ENCODE measurements around the gene NDUFS4. TPM values are rescaled to one million over a fixed set of nuclear protein-coding genes. Genes with fewer than 3 reads are reported as not detected.
"Not testable (repeated sequence)": the region's sequence is repeated elsewhere in the genome, so short reads cannot be mapped to it uniquely, and the experiment has no call there.

Gene NDUFS4
- polyA plus RNA-seq, 1 of the 3 experiments (the other 2 are of a cell fraction): 104 TPM

GRCh38 chr5:53694520-53695022, 134.1 kb downstream of the NDUFS4 start:
- Histone ChIP-seq H3F3A (replicated peaks; ENCODE audit: insufficient read depth) (no peaks in the 10 kb centered on the region), H2AFZ (ENCODE audit: low read depth) (no peak overlapping the region), H3K27me3 (ENCODE audit: insufficient read depth) (no peaks in the 10 kb centered on the region), H3K4me1 (ENCODE audit: control insufficient read depth in 1 of 2, insufficient read depth in 2 of 2, low read depth in 1 of 2, low read length in 1 of 2) (no peaks in the 10 kb centered on the region), H4K20me1 (ENCODE audit: insufficient read depth) (no peaks in the 10 kb centered on the region), H3K79me2 (ENCODE audit: insufficient read depth) (no peaks in the 10 kb centered on the region), H3K4me2 (no peak overlapping the region), H3K9me2 (no peaks in the 10 kb centered on the region), H3K4me3 (ENCODE audit: low read depth in 2 of 2, low read length in 1 of 2) (no peak overlapping the region), H3K9ac (no peak overlapping the region), H3K36me3 (replicated peaks in 1 of 2; ENCODE audit: control insufficient read depth in 1 of 2, insufficient read depth in 2 of 2, low read length in 1 of 2) (peaks cover 0 to 6% of the 10 kb centered on the region in 2 experiments), H3K27ac (ENCODE audit: low read depth in 2 of 2, low read length in 1 of 2) (no peak overlapping the region), H3K9me3 (peaks cover 37% of the 10 kb centered on the region)
- ChIA-PET CTCF (interaction anchor here (1.1 kb wide), 1 partner anchor 33 kb away, joined by 3 read pairs; no protein-coding TSS in a partner anchor), POLR2A (no interaction called here)
- TF ChIP-seq GABPA (IDR thresholded peaks at IDR 0.05; ENCODE audit: low read depth) (no peak), JUND (IDR thresholded peaks at IDR 0.05) (no peak), YY1 (IDR thresholded peaks at IDR 0.05; ENCODE audit: low read depth) (no peak), TCF12 (IDR thresholded peaks at IDR 0.05) (no peak), POLR2AphosphoS5 (IDR thresholded peaks at IDR 0.05; ENCODE audit: low read depth, low read length) (no peak), EP300 (IDR thresholded peaks at IDR 0.05; ENCODE audit: borderline replicate concordance in 1 of 2, low read depth in 1 of 2, low read length in 1 of 2) (no peak), ELF1 (IDR thresholded peaks at IDR 0.05) (no peak), NFIC (IDR thresholded peaks at IDR 0.05; ENCODE audit: borderline replicate concordance) (no peak), GATA2 (CRISPR knock-in tag; IDR thresholded peaks at IDR 0.05) (no peak), IRF3 (IDR thresholded peaks at IDR 0.05; ENCODE audit: low read depth, low read length) (no peak), RCOR1 (IDR thresholded peaks at IDR 0.05; ENCODE audit: low read length) (no peak), REST (IDR thresholded peaks at IDR 0.05; ENCODE audit: low read depth, low read length) (no peak), FOXM1 (IDR thresholded peaks at IDR 0.05; ENCODE audit: low read depth) (no peak), RXRA (IDR thresholded peaks at IDR 0.05; ENCODE audit: borderline replicate concordance, low read depth) (no peak), USF1 (IDR thresholded peaks at IDR 0.05; ENCODE audit: borderline replicate concordance, low read depth) (no peak), FOXJ3 (CRISPR knock-in tag; IDR thresholded peaks at IDR 0.05) (no peak), MEF2A (IDR thresholded peaks at IDR 0.05; ENCODE audit: borderline replicate concordance, low read depth) (no peak)
- WGBS (ENCODE audit: low lambda C conversion rate): 46% methylated on average over 1 of the region's 1 CpG
- DNase-seq: no peak

- H3K27me3 ChIP-seq (ENCODE audit: insufficient read depth); CTCF ChIA-PET; H3K4me2 ChIP-seq; H3K9ac ChIP-seq; H3K9me2 ChIP-seq; H3K4me1 ChIP-seq (ENCODE audit: control insufficient read depth in 1 of 2, insufficient read depth in 2 of 2, low read depth in 1 of 2, low read length in 1 of 2); H3F3A ChIP-seq (replicated peaks; ENCODE audit: insufficient read depth); H2AFZ ChIP-seq (ENCODE audit: low read depth); H3K4me3 ChIP-seq (ENCODE audit: low read depth in 2 of 2, low read length in 1 of 2); H3K9me3 ChIP-seq; H4K20me1 ChIP-seq (ENCODE audit: insufficient read depth); H3K79me2 ChIP-seq (ENCODE audit: insufficient read depth); H3K27ac ChIP-seq (ENCODE audit: low read depth in 2 of 2, low read length in 1 of 2); DNase-seq; H3K36me3 ChIP-seq (replicated peaks in 1 of 2; ENCODE audit: control insufficient read depth in 1 of 2, insufficient read depth in 2 of 2, low read length in 1 of 2); POLR2A ChIA-PET: not testable (repeated sequence)
- 41% methylated on average over 1 of the region's 1 CpG for WGBS (ENCODE audit: low lambda C conversion rate)
These were observed 150.0 kb downstream of the NDUFS4 start for GRCh38 chr5:53710405-53710804.
